ENCODE data around the gene NKD1.

- TF ChIP-seq, protein P1, sequence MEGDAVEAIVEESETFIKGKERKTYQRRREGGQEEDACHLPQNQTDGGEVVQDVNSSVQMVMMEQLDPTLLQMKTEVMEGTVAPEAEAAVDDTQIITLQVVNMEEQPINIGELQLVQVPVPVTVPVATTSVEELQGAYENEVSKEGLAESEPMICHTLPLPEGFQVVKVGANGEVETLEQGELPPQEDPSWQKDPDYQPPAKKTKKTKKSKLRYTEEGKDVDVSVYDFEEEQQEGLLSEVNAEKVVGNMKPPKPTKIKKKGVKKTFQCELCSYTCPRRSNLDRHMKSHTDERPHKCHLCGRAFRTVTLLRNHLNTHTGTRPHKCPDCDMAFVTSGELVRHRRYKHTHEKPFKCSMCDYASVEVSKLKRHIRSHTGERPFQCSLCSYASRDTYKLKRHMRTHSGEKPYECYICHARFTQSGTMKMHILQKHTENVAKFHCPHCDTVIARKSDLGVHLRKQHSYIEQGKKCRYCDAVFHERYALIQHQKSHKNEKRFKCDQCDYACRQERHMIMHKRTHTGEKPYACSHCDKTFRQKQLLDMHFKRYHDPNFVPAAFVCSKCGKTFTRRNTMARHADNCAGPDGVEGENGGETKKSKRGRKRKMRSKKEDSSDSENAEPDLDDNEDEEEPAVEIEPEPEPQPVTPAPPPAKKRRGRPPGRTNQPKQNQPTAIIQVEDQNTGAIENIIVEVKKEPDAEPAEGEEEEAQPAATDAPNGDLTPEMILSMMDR (IDR thresholded peaks at IDR 0.05) = no peak
- no peak for TF ChIP-seq POLR2A (IDR thresholded peaks at IDR 0.05)
Measured at GRCh38 chr16:50638816-50639670, 90.8 kb downstream of the NKD1 start.

All from uterus (tissue), 2 donors.